ENCODE measurements around the gene SS18L1. TPM values are rescaled to one million over a fixed set of nuclear protein-coding genes. Genes with fewer than 3 reads are reported as not detected.

The SS18L1 gene
- total RNA-seq, 1 experiment from 2014 or later, result 29.0 TPM

GRCh38 chr20:62158541-62158940 is 15.0 kb downstream of the SS18L1 start:
- Histone ChIP-seq H3K4me2 (no peak overlapping the region), H2AFZ (no peak overlapping the region), H3K27me3 (ENCODE audit: insufficient read depth, low read depth) (no peaks in the 10 kb centered on the region), H3K79me2 (ENCODE audit: low read depth) (peaks cover 52% of the 10 kb centered on the region), H4K20me1 (ENCODE audit: insufficient read depth) (peaks cover 59% of the 10 kb centered on the region), H3K4me3 (no peak overlapping the region), H3K9me2 (ENCODE audit: insufficient read depth) (no peaks in the 10 kb centered on the region), H3K36me3 (ENCODE audit: low read depth) (peaks cover 13% of the 10 kb centered on the region; the same call in 1 of the 2 replicates), H3K9me3 (ENCODE audit: insufficient read depth, low read depth) (no peaks in the 10 kb centered on the region), H3K27ac (no peak overlapping the region), H3F3A (ENCODE audit: insufficient read depth, low read depth) (peaks cover 35% of the 10 kb centered on the region), H3K4me1 (replicated peaks; ENCODE audit: insufficient read depth) (peaks cover 43% of the 10 kb centered on the region)
- DNase-seq, result no peak
- CTCF ChIA-PET, result no interaction called here
- no peak for TF ChIP-seq EZH2 (IDR thresholded peaks at IDR 0.05; ENCODE audit: low read depth)
- TF ChIP-seq CTCF (conservative IDR thresholded peaks at IDR 0.05), result no peak
- no TSS peak for BruUV-seq (replicated peaks)
- intact Hi-C loops (cut with micrococcal nuclease; ENCODE audit: unreplicated experiment), result no loop called here
- POLR2A ChIA-PET (ENCODE audit: unreplicated experiment), result no interaction called here

GRCh38 chr20:62159052-62159451 is 15.5 kb downstream of the SS18L1 start:
- no peak overlapping the region for H2AFZ ChIP-seq

DNA sequence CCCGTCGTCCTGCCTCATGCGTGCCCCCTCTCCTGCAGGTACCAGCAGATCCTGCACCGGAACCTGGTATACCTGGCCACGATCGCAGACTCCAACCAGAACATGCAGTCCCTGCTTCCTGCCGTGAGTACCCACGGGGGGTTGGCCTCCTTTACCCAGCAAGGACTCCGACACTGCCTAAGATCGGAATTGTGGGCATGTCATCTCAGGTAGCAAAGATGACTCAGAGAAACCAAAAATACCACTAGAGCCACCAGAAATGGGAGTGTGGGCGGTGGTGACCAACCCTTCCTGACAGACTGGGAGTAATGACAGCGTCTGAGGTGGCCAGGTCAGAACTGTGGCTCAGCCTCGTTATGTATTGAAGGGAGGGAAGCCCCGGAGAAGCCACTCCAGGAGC is 16.3 kb downstream of the SS18L1 start:
- CTCF ChIA-PET, result no interaction called here
- H3K27me3 ChIP-seq (ENCODE audit: insufficient read depth, low read depth), result no peaks in the 10 kb centered on the region
- peak; percentile 89 to 92 for DNase-seq
- H3K9me3 ChIP-seq (ENCODE audit: insufficient read depth, low read depth), result no peaks in the 10 kb centered on the region
- H2AFZ ChIP-seq, result no peak overlapping the region
- BruUV-seq (replicated peaks), result no TSS peak
- no peaks in the 10 kb centered on the region for H3K9me2 ChIP-seq (ENCODE audit: insufficient read depth)
- H4K20me1 ChIP-seq (ENCODE audit: insufficient read depth), result peaks cover 50% of the 10 kb centered on the region
- intact Hi-C loops (cut with micrococcal nuclease; ENCODE audit: unreplicated experiment), result no loop called here
- peaks cover 35% of the 10 kb centered on the region for H3K4me1 ChIP-seq (replicated peaks; ENCODE audit: insufficient read depth)
- POLR2A ChIA-PET (ENCODE audit: unreplicated experiment), result no interaction called here
- peaks cover 40% of the 10 kb centered on the region for H3K79me2 ChIP-seq (ENCODE audit: low read depth)
- H3K4me3 ChIP-seq, result no peak overlapping the region
- peak overlapping the region; percentile 38; the same call in 1 of the 2 replicates for H3K27ac ChIP-seq
- H3F3A ChIP-seq (ENCODE audit: insufficient read depth, low read depth), result peaks cover 23% of the 10 kb centered on the region
- H3K4me2 ChIP-seq, result peak overlapping the region; percentile 51
- TF ChIP-seq CTCF (conservative IDR thresholded peaks at IDR 0.05) (no peak), EZH2 (IDR thresholded peaks at IDR 0.05; ENCODE audit: low read depth) (no peak)
- peaks cover 13% of the 10 kb centered on the region; the same call in 1 of the 2 replicates for H3K36me3 ChIP-seq (ENCODE audit: low read depth)

More at GRCh38 chr20:62159052-62159451, 15.5 kb downstream of the SS18L1 start:
- no peaks in the 10 kb centered on the region for H3K9me3 ChIP-seq (ENCODE audit: insufficient read depth, low read depth)
- CTCF ChIA-PET, result no interaction called here
- no peak for DNase-seq
- peaks cover 46% of the 10 kb centered on the region for H3K79me2 ChIP-seq (ENCODE audit: low read depth)
- peaks cover 30% of the 10 kb centered on the region for H3F3A ChIP-seq (ENCODE audit: insufficient read depth, low read depth)
- intact Hi-C loops (cut with micrococcal nuclease; ENCODE audit: unreplicated experiment), result no loop called here
- no TSS peak for BruUV-seq (replicated peaks)
- H3K4me2 ChIP-seq, result peak overlapping the region; percentile 51; the same call in 1 of the 2 replicates
- peaks cover 13% of the 10 kb centered on the region; the same call in 1 of the 2 replicates for H3K36me3 ChIP-seq (ENCODE audit: low read depth)
- no peak overlapping the region for H3K4me3 ChIP-seq
- peaks cover 58% of the 10 kb centered on the region for H4K20me1 ChIP-seq (ENCODE audit: insufficient read depth)
- H3K9me2 ChIP-seq (ENCODE audit: insufficient read depth), result no peaks in the 10 kb centered on the region
- H3K27me3 ChIP-seq (ENCODE audit: insufficient read depth, low read depth), result no peaks in the 10 kb centered on the region
- TF ChIP-seq EZH2 (IDR thresholded peaks at IDR 0.05; ENCODE audit: low read depth) (no peak), CTCF (conservative IDR thresholded peaks at IDR 0.05) (no peak)
- POLR2A ChIA-PET (ENCODE audit: unreplicated experiment), result no interaction called here
- H3K4me1 ChIP-seq (replicated peaks; ENCODE audit: insufficient read depth), result peaks cover 42% of the 10 kb centered on the region
- no peak overlapping the region for H3K27ac ChIP-seq
